HG03066 (cell line): Measurements from ENCODE around the gene SEMA6B.
"Not testable (repeated sequence)": the region's sequence is repeated elsewhere in the genome, so short reads cannot be mapped to it uniquely, and the experiment has no call there.

Experiments used
- ATAC-seq: cut with Tn5 transposase; IDR thresholded peaks from one replicate; pipeline ENCODE4 v1.9.1; 2021; ENCODE audit warnings: low read depth; ENCODE audit not compliant: unreplicated experiment

SEMA6B gene

DNA sequence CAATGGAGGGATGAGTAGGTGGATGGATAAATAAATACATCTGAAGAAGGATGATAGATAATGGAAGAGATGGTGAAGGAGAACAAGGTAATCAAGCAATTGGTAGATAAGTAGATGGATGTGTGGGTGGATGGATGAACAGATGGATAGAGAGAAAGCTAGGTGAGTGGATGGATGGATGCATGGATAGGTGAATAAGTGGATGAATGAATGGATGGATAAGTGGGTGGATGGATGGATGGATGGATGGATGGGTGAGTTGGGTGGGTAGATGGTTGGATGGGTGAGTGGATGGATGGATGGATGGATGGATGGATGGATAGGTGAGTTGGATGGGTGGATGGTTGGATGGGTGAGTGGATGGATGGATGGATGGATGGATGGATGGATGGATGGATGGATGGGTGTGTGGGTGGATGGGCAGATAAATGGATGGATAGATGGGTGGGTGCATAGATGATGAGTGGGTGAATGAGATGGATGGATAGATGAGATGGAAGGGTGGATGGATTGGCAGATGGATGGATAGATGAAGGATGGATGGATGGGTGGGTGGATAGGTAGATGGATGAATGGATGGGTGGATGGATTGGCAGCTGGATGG is 6.3 kb downstream of the SEMA6B start:
- ATAC-seq, result no peak

DNA sequence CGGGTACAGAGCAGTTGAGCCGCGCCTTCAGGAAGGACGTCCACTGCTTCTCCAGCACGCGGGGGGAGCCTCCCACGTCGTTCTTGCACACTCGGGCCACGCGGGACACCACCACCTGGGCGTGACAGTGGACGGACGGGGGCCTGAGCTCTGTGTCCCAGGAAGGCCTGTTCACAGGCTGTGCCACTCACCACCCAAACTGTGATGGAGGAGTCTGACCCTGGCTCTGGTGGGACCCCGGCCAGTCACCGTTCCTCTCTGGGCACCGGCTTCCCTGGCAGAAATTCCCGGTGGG is 7.0 kb downstream of the SEMA6B start:
- no peak for ATAC-seq

DNA sequence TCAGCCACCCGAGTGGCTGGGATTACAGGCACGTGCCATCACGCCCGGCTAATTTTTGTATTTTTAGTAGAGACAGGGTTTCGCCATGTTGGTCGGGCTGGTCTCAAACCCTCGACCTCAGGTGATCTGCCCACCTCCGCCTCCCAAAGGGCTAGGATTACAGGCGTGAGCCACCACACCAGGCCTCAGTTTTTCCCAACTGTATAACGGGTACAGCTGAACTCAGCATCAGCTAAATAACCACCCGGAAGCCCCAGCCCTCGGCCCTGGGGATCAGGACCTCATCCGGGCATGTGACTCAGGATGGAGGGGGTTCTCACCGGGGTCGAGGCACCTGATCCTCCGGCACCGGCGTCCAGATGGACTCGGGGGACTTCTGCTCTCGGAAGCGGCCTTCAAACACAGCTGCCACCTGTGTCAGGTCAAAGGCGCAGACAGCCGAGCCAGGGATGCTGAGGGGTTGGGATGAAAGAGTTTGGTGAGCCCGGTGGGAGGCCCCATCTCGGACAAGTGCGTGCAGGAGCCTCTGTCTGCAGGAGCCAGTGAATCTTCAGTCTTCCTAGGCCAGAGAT is 8.9 kb downstream of the SEMA6B start:
- ATAC-seq, result no peak

DNA sequence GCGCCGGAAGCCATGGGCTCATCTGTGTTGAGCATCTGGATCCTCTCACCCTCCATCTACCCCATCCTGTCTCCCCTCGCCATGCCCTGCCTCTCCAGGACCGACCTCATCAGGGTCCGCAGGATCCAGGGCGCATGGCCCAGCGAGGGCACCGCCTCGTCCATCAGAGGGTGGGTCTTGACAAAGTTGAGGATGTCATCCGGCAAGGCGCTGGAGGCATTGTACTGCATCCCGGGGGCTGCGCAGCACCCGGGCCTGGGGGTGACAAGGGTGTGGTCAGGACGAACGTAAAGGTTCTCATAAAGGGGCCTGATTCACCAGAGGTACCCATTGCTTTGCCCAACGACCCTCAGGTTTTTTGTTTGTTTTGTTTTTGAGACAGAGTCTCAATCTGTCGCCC is 9.5 kb downstream of the SEMA6B start:
- no peak for ATAC-seq

DNA sequence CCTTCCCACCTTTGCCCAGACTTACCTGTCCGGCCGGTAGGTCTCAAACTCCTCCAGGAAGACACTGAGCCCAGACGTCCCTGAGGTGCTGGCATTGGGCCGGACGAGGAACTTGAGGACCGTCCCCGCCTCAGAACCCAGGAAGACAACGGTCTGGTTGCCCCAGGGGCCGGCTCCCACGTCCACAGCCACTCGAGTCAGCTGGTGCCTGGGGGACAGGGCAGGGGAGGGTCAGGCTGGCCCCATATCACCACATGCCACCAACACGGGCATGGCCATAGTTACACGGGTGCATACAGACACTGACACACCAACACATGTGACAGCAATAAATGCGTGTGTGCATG is 11.3 kb downstream of the SEMA6B start:
- no peak for ATAC-seq

DNA sequence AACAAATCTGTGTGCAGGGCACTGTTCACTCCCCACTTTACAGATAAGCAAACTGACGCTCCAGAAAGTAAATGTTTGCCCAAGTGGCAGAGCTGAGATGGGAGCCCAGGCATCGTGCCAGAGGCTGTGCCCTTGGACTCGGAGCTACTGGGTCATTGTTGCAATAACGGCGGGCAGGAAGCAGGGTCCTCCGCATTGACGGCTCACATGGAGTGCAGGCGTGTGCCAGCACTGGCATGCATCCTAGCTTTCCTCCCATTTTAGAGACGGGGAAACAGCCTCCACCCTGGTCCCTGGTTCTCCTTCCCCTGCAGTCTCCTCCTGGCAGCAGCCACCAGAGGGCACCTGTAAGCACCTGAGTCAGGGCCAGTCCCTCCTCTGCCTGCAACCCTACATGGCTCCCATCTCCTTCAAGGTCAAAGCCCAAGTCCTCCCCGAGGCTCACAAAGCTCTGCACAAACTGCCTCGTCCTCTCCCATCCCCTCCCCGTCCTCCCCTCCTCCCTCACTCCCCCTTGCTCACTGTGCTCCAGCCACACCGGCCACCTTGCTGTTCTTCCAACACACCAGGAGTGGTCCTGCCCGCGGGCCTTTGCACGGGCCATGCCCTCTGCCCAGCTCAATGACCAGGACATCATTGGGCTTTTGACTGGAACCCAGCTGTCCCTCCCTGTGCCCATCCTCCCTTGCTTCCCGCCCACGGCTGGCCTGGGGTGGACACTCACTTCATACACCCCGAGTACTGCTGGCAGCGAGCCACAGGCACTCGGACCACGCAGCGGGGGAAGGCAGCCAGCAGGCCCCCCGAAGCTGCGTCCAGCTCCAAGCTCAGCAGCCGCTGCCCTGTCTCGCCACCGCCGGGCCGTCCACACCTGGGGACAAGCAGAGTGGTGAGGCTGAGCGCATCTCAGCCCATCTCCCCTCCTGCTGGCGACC is 11.9 kb downstream of the SEMA6B start:
- ATAC-seq, result no peak

DNA sequence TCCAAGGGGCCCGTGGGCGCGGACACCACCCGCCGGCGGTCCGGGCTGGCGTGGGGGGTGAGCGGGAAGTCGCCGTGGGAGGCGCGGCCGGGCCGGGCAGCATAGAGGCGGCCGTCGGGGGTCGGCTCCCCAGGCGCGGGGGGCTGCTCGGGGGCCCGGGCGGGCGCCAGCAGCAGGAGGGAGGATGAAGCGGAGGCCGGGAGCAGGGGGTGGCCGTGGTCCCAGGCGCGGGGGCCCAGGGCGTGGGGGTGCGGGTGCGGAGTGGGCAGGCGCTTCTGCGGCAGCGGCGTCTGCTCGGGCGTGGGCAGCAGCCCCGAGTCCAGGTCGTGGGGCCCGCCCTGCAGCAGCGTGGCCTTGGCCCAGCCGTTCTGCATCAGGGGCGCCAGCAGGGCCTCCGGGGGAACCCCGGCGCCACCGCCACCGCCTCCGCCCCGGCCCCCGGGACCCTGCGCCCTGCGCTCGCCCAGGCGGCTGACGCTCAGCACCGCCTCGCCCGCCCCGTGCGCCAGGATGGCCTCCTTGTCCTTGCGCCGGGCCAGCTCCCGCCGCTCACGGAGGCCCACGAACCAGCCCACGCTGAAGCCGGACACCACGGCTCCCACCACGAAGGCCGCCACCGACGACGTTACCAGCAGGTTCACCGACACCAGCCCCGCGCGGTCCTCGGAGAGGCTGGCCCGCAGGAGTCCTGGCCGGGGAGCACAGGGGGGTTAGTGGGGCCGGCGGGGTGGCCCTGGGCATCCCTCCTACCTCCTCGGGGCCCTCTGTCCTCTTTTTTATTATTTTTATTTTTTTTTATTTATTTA is 15.4 kb downstream of the SEMA6B start:
- ATAC-seq, result no peak

DNA sequence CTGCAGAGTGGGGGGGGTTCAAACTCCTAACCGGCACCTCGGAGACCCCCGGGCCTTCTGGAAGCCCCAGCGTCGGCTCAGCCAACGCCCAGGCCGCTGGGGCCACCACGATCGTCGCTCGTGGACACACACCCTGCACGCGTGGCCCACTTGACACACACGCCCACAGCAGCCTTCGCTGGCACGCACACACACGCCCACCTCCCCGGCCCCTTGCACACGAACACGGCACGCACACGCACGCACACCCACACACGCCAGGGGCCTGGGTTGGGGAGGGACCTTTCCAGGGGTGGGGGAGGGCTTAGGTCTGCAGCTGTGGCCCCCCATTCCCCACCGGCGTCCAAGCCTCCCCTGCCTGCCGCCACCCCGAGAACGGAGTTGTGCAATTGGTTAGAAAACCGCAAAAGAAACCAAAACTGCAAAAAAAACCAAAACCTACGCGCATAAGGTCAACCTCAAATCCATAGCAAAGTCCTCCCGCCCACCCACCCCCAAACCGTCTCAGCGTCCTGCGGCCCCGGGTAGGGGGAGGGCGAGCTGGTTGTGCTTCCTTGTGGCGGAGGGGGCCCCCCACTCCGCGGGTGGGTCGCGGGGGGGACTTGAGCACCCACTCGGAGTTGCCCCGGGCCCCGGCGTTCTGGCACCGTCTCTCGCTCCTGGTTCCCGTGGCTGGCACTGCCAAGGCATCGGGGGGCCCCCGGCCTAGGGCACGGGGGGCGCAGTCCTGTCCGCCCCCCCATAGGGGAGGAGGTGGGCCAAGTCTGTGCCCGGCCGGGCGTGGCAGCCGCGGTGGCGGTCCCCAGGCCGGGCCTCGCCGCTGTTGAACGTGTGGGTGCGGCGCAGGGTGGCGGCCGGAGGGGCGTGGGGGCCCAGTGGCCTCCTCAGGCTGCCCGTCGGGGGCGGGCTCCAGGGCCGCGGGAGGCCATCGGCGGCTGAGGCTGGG is 16.3 kb downstream of the SEMA6B start:
- ATAC-seq, result no peak

DNA sequence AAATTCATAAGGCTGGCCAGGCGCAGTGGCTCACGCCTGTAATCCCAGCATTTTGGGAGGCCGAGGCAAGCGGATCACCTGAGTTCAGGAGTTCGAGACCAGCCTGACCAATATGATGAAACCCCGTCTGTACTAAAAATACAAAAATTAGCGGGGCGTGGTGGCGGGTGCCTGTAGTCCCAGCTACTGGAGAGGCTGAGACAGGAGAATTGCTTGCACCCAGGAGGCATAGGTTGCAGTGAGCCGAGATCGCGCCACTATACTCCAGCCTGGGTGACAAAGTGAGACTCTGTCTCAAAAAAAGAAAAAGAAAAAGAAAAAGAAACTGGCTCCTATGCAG is 17.7 kb downstream of the SEMA6B start:
- ATAC-seq, result not testable (repeated sequence)

DNA sequence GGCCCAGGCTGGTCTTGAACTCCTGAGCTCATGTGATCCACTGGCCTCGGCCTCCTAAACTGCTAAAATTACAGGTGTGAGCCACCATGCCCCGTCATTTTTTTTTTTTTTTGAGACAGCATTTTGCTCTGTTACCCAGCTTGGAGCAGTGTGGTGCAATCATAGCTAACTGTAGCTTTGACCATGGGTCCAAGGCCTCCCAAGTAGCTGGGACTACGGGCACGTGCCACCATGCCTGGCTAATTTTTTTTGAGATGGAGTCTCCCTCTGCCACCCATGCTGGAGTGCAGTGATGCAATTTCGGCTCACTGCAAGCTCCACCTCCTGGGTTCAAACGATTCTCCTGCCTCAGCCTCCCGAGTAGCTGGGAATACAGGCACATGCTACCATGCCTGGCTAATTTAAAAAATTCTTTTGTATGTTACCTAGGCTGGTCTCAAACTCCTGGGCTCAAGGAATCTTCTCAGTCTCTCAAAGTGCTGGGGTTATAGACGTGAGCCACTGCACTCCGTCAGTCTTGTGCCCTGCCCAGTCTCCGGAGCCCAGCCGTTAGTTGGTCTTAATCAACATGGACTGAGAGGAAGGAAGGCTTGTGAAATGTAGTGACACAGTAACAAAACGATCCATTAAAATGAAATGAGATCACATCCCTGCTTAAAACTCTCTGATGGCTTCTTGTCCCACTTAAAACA is 18.2 kb downstream of the SEMA6B start:
- ATAC-seq, result no peak

DNA sequence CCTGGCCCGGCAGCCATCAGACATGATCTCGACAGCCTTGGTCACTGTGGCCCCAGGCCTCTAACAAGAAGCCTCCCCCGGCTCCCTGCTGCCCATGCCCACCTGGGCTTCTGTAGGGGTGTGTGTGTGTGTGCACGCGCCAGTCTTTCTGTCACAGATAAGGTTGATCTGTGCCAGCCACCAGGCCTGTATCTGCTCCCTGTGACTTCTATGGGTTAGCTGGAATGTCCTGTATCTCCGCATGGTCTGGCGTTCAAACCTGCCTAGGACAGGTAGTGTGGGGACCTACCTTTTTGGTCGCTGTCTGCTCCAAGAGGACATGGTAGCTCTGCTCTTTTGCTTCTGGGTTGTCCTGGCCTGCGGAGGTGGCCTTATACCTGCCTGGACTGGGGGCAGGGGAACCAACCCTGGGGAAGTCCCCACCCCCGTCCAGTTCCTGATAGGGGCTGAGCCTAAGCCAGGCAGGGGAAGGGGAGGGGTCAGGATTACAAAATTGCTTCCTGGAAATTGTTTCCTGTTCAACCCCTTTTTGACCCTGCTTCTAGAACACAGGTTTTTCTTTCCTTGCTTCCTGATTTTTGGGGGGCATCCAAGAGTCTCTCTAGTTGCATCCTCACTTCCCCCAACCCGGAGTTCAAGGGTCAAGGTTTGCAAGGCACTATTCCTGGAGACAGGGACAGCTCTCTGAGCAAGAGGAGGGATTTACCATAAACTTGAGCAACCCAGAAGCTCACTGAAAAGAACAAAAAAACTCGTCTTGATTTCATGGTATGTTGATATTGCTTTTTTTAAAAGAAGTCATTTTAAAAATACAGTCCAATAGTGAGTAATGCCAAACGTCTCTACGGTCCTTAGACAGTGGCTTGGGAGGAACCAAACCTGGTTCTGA is 19.5 kb downstream of the SEMA6B start, which contains the start of gene LRG1:
LRG1 (minus strand) TSS at position 344 of the 889 bp plus-strand sequence; CDS start at position 321, 23 bp downstream.
- ATAC-seq, result no peak

DNA sequence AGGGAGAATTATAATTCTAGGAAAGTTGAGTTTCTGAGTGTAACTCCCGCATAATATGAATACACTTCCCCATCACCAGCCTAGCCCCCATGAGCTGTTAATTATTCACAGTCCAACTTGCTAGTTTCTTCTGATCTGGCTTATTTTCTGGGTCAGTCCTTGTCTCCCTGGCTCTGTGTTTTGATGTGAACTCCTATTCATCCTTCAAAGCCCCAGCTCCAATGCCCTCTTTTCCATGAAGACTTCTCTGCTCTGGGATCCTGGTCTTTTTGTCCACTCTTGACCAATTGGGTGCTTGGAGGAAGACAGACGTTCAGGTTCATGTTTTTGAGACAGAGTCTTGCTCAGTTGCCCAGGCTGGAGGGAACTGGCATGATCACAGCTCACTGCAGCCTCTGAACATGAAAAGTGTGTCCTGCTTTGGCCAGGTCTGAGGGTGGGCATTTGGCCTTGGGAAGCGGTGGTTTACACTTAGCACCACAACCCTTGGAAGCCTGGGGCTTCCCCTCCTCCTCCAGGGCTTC is 20.3 kb downstream of the SEMA6B start:
- ATAC-seq, result no peak

DNA sequence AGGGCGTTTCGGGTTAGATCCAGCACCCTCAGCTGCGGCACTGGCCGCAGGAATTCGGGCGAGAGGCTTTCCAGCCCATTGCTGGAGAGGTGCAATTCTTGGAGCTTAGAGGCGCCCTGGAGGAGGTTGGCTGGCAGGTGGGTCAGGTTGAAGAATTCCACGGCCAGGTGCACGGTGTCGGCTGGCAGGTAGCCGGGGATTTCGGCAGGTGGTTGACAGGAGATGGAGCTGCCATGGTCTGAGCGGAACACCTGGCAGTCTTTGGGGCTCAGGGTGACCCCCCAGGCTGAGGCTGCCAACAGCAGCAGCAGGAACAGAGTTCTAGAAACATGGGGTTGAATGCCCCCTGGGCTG is 20.9 kb downstream of the SEMA6B start:
- no peak for ATAC-seq

DNA sequence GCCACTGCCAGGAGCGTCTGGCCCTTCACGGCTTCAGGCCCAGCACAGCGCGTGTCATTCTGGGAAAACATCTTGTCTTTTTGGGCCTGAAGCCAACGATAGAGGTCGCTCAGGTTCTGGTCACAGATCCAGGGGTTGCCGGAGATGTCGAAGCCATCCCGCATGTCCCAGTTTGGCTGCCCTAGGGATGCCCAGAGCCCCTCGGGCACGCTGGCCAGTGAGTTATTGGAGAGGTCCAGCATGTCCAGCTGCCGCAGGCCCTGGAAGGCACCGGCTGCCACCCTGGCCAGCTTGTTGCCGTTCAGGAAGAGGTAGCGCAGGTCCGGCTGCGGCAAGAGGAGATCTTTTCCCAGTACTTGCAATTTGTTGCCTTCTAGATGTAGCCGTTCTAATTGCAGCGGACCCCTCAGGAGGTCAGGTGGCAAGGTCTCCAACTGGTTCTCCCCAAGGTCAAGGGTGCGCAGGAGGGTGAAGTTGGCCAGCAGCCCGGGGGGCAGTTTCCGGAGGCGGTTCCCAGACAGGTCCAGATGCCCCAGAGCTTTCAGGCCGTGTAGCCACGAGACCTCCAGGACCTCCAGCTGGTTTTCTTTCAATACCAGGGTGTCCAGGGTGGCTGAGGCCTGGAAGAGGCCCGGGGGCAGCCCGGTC is 21.4 kb downstream of the SEMA6B start:
- no peak for ATAC-seq

DNA sequence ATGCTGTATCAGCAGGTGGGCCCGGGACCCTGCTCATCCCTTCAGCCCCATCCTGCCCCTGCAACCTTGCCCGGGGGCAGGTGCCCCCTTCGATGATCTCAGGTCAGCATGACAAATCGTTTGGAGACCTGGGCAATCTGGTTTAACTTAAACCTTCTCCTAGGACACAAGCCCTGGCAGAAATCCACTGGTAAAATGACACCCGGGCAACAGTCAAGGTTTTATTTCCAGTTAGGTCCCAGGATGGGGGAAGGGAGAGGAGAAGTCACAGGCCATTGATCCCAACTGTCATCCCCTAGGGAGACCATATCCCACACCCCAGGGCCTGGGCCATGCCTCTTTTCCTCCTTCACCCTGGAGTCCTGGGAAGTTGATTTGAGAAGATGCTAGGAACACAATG is 22.7 kb downstream of the SEMA6B start:
- ATAC-seq, result no peak

DNA sequence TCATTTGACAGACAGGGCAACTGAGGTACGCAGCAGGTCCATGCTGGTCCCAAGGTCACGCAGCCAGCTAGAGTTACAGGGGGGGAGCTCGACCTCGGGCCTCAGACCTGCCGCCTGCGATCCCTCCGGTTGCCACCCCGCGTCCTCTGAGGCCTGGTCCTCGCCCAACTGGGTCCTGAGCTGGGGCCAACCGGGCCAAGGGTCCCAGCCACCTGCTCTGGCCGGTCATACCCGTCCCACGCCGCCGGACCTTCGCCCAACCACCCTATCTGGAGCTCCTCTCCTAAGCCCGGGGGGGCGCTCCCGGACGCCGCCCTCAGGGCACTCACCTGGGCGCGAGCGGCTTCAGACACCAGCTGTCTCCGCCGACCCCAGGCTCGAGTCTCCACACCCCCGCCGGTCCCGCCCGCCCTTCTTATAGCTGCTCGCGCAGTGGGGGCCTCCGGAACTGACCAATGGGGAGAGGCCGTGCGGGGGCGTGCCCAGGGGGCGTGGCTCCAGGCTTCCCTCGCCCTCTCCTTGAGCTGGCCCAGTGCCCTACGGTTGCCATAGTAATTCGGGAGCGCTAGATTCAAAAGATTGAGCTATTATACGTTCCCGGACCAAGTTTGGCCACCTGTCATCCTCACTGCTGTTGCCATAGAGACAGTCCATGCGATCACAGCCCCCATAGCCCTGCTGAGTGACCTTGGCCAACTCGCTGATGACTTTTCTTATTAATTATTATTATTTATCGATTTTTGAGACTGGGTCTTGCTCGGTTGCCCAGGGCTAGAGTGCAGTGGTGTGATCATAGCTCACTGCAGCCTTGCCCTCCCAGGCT is 24.4 kb downstream of the SEMA6B start, which contains the start of gene PLIN5:
PLIN5 (minus strand) TSS at position 389 of the 823 bp plus-strand sequence. CDS start 1,150 bp downstream, outside the sequence.
- no peak for ATAC-seq

DNA sequence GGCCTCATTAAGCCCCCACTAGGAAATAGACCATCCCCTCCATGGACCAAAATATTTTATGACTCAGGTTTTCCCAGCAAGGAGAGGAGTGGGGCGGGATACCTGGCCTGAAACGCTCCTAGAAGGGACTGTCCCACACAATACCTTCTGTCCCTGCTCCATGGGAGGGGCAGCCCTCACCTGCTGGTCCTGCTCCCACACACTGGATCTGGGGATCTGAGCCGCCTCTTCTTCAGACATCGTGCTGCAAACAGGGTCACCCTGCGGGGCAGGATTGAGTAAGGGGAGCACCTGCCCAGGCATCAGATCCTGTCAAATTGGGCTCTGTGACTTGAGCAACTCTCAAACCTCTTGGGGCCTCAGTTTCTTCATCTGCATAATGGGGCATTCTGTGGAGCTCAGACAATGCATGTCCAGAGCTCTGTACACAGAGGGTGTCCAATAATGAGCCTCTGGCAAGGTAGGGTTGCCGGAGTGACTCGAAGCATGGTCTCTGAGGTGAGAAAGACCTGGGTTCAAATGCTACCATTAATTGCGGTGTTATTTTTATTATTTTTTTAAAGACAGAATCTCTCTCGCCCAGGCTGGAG is 25.6 kb downstream of the SEMA6B start:
- no peak for ATAC-seq
